A673 (cell line): ENCODE results near the gene FXYD7.

Experiments
- EZH2 ChIP-seq: fragments of 200-600 bp; sonication (generic); IDR thresholded peaks from 2 replicates; pipeline ENCODE4 v1.6.1; 2017; ENCODE audit warnings: borderline replicate concordance, low read depth, mild to moderate bottlenecking, mixed read lengths, antibody characterized with exemption, low read length; ENCODE audit not compliant: poor library complexity, severe bottlenecking
- TF ChIP-seq, protein P1 (sequence below): fragments of 300-800, 200-600 bp; sonication (generic); conservative IDR thresholded peaks from 2 replicates; pipeline ENCODE4 v1.5.1; 2017; ENCODE audit warnings: low read depth, mild to moderate bottlenecking, antibody characterized with exemption, low read length, moderate library complexity, mixed read lengths

- TF ChIP-seq, protein P1, sequence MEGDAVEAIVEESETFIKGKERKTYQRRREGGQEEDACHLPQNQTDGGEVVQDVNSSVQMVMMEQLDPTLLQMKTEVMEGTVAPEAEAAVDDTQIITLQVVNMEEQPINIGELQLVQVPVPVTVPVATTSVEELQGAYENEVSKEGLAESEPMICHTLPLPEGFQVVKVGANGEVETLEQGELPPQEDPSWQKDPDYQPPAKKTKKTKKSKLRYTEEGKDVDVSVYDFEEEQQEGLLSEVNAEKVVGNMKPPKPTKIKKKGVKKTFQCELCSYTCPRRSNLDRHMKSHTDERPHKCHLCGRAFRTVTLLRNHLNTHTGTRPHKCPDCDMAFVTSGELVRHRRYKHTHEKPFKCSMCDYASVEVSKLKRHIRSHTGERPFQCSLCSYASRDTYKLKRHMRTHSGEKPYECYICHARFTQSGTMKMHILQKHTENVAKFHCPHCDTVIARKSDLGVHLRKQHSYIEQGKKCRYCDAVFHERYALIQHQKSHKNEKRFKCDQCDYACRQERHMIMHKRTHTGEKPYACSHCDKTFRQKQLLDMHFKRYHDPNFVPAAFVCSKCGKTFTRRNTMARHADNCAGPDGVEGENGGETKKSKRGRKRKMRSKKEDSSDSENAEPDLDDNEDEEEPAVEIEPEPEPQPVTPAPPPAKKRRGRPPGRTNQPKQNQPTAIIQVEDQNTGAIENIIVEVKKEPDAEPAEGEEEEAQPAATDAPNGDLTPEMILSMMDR = no peak
- no peak for TF ChIP-seq EZH2
Observed at GRCh38 chr19:35184267-35184666, 41.2 kb downstream of the FXYD7 start.
